Progenitor cell of endocrine pancreas (in vitro differentiated cells): Measurements from ENCODE around the gene LBX2. TPM values are rescaled to one million over a fixed set of nuclear protein-coding genes. Genes with fewer than 3 reads are reported as not detected.

ENCODE experiments used
- DNase-seq: peaks from one replicate; pipeline ENCODE4 v3.0.0; 2021; ENCODE audit warnings: low spot score; ENCODE audit not compliant: unreplicated experiment
- H3K27ac Mint-ChIP-seq: 2 replicates; pipeline ENCODE4 v1.8.0; 2021; ENCODE audit warnings: mild to moderate bottlenecking, moderate library complexity, mixed read lengths
- H3K27me3 Mint-ChIP-seq: 2 replicates; pipeline ENCODE4 v1.8.0; 2021; ENCODE audit warnings: mixed read lengths
- H3K36me3 Mint-ChIP-seq: 2 replicates; pipeline ENCODE4 v1.8.0; 2022; ENCODE audit warnings: mixed read lengths; ENCODE audit not compliant: insufficient read depth
- H3K4me1 Mint-ChIP-seq: 2 replicates; pipeline ENCODE4 v1.8.0; 2021; ENCODE audit warnings: low read depth, mixed read lengths
- H3K4me3 Mint-ChIP-seq: 2 replicates; pipeline ENCODE4 v1.8.0; 2021; ENCODE audit warnings: low read depth, mild to moderate bottlenecking, moderate library complexity, mixed read lengths
- H3K9me3 Mint-ChIP-seq: 2 replicates; pipeline ENCODE4 v1.8.0; 2021; ENCODE audit warnings: low read depth, mixed read lengths
- CTCF ChIP-seq: fragments of 200-600 bp; sonication (generic); IDR thresholded peaks from one replicate; pipeline ENCODE4 v1.5.0; 2021; ENCODE audit warnings: antibody characterized with exemption, mild to moderate bottlenecking; ENCODE audit not compliant: unreplicated experiment
- total RNA-seq: library from RNA; stranded (reverse); gene quantifications from 2 replicates; pipeline ENCODE4 v1.2.1, GENCODE V29; 2021

LBX2 gene
- total RNA-seq, 1 donor from 2014 or later = 9.3 TPM

GRCh38 chr2:74529357-74530238 lies 30.2 kb upstream of the LBX2 start, which contains the start of the genes AUP1 and HTRA2:
TSS of gene AUP1 (minus strand) at chr2:74529706. CDS start at chr2:74529629, 77 bp downstream.
TSS of gene HTRA2 (plus strand) at chr2:74529933. CDS start at chr2:74530007, 74 bp downstream.
- Mint-ChIP-seq H3K27ac (peak within 1 kb of the TSS; percentile 97), H3K27me3 (no peaks in the 10 kb centered on the region), H3K36me3 (peaks cover 14% of the 10 kb centered on the region), H3K9me3 (no peaks in the 10 kb centered on the region), H3K4me1 (peaks cover 17% of the 10 kb centered on the region), H3K4me3 (peak within 1 kb of the TSS; percentile 98)
- DNase-seq = peak; percentile 95
- no peak for TF ChIP-seq CTCF

- Mint-ChIP-seq H3K36me3 (peaks cover 14% of the 10 kb centered on the region), H3K9me3 (no peaks in the 10 kb centered on the region), H3K4me1 (peaks cover 17% of the 10 kb centered on the region), H3K27me3 (no peaks in the 10 kb centered on the region), H3K27ac (peak overlapping the region; percentile 97), H3K4me3 (peak overlapping the region; percentile 98)
- DNase-seq = no peak
- no peak for TF ChIP-seq CTCF
Observed at GRCh38 chr2:74528600-74529356, 29.4 kb upstream of the LBX2 start.

GRCh38 chr2:74527741-74528140 lies 28.3 kb upstream of the LBX2 start:
- H3K27me3 Mint-ChIP-seq = peaks cover 6% of the 10 kb centered on the region
- peaks cover 14% of the 10 kb centered on the region for H3K36me3 Mint-ChIP-seq
- no peaks in the 10 kb centered on the region for H3K9me3 Mint-ChIP-seq
- H3K4me3 Mint-ChIP-seq = peak overlapping the region; percentile 98
- no peak for TF ChIP-seq CTCF
- peaks cover 17% of the 10 kb centered on the region for H3K4me1 Mint-ChIP-seq
- no peak for DNase-seq
- H3K27ac Mint-ChIP-seq = no peak overlapping the region

- TF ChIP-seq CTCF = no peak
- Mint-ChIP-seq H3K36me3 (peaks cover 11% of the 10 kb centered on the region), H3K4me3 (peak overlapping the region; percentile 38), H3K4me1 (peaks cover 14% of the 10 kb centered on the region), H3K27me3 (peaks cover 15% of the 10 kb centered on the region), H3K27ac (no peak overlapping the region), H3K9me3 (no peaks in the 10 kb centered on the region)
- DNase-seq = no peak
Observed at GRCh38 chr2:74526649-74527230, 27.3 kb upstream of the LBX2 start.
